Measurements from ENCODE around the gene SLC30A2.

The SLC30A2 gene

DNA sequence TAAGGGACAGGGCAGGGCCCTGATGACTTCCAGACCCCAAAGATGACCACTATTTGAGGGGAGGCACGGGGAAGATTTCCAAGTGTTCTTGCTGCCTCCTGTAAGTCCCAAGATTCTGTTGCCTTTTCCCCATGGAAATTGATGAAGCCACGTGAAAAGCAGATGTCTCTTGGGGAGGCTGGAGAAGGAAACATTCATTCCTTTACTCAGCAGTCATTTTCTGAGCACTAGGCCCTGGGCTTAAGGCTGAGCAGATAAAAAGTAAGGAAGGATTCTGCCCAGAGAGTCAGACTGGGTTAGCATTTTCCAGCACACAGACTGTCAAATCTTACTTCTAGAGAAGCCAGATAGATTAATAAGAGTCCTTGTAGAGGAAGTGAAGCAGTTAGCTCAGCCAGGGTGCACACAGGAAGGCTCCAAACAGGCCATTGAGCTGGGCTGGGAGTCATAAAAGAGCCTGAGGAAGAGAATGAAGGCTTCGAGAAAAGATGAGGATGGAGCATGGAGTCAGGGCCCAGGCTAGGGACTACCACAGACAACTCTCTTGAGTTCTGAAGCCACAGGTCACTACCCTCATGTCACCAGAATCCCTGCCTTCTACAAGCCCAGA, 14.2 kb downstream of the SLC30A2 start:
- ChIA-PET CTCF (no interaction called here), POLR2A (ENCODE audit: low non-redundant PET) (no interaction called here)

DNA sequence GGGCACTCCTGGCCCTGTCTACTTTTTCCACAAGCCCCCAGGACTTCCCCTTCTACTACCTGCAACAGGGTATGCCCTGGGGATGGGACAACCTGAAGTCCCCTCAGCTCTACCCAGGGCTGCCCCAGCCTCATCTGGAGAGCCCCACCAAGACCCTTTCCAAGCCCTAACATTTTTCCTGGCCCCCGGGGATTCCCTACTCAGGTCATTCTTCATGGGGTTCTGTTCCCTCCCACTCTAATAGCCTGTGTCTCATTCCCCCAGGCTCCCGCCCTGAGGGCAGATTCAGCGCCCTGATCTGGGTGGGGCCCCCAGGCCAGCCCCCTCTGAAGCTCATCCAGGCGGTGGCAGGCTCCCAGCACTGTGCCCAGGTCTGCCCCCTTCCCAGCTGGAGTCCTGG, 14.7 kb downstream of the SLC30A2 start:
- ChIA-PET CTCF (interaction anchor here (1.2 to 1.7 kb wide), 2 partner anchors 11 to 360 kb away, joined by 3 read pairs; no protein-coding TSS in a partner anchor), POLR2A (ENCODE audit: low non-redundant PET) (no interaction called here)
- TF ChIP-seq, protein P1, sequence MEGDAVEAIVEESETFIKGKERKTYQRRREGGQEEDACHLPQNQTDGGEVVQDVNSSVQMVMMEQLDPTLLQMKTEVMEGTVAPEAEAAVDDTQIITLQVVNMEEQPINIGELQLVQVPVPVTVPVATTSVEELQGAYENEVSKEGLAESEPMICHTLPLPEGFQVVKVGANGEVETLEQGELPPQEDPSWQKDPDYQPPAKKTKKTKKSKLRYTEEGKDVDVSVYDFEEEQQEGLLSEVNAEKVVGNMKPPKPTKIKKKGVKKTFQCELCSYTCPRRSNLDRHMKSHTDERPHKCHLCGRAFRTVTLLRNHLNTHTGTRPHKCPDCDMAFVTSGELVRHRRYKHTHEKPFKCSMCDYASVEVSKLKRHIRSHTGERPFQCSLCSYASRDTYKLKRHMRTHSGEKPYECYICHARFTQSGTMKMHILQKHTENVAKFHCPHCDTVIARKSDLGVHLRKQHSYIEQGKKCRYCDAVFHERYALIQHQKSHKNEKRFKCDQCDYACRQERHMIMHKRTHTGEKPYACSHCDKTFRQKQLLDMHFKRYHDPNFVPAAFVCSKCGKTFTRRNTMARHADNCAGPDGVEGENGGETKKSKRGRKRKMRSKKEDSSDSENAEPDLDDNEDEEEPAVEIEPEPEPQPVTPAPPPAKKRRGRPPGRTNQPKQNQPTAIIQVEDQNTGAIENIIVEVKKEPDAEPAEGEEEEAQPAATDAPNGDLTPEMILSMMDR (conservative IDR thresholded peaks at IDR 0.05; ENCODE audit: low read depth) = no peak
- no peak overlapping the region for H3K27ac ChIP-seq
- no peak for DNase-seq (ENCODE audit: low spot score)

More for the DNA sequence above, 14.2 kb downstream of the SLC30A2 start:
- no peak for DNase-seq (ENCODE audit: low spot score)
- TF ChIP-seq, protein P1 (conservative IDR thresholded peaks at IDR 0.05; ENCODE audit: low read depth) = no peak
- no peak overlapping the region for H3K27ac ChIP-seq

DNA sequence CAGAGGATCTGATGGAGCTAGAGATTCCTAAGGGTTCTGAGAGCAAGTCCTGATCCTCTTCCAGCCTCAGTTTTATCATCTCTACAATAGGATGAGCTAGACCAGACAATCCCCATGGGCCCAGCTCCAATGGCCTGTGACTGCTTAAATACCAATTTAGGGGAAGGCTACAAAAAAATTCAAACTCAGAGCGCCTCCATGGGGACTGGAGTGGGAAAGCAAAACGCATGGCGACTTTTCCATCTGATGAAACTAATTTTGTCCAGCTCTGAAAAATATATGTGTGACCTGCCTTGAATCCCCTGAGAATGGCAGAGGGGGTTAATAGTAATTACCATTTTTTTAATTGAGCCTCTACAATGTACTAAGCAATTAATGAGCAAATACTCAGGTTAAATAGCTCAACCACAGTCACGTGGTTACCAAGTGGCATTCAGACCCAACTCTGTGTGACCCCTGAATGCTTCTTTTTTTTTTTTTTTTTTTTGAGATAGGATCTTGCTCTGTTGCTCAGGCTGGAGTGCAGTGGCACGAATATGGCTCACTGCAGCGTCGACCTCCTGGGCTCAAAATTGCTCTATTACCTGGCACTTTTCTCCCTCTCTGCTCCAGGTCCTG, 15.9 kb downstream of the SLC30A2 start:
- no peak overlapping the region for H3K27ac ChIP-seq
- no peak for DNase-seq (ENCODE audit: low spot score)
- ChIA-PET CTCF (interaction anchor here (1.2 to 1.7 kb wide), 2 partner anchors 10 to 361 kb away, joined by 3 read pairs; no protein-coding TSS in a partner anchor), POLR2A (ENCODE audit: low non-redundant PET) (no interaction called here)
- TF ChIP-seq, protein P1 (conservative IDR thresholded peaks at IDR 0.05; ENCODE audit: low read depth) = no peak

DNA sequence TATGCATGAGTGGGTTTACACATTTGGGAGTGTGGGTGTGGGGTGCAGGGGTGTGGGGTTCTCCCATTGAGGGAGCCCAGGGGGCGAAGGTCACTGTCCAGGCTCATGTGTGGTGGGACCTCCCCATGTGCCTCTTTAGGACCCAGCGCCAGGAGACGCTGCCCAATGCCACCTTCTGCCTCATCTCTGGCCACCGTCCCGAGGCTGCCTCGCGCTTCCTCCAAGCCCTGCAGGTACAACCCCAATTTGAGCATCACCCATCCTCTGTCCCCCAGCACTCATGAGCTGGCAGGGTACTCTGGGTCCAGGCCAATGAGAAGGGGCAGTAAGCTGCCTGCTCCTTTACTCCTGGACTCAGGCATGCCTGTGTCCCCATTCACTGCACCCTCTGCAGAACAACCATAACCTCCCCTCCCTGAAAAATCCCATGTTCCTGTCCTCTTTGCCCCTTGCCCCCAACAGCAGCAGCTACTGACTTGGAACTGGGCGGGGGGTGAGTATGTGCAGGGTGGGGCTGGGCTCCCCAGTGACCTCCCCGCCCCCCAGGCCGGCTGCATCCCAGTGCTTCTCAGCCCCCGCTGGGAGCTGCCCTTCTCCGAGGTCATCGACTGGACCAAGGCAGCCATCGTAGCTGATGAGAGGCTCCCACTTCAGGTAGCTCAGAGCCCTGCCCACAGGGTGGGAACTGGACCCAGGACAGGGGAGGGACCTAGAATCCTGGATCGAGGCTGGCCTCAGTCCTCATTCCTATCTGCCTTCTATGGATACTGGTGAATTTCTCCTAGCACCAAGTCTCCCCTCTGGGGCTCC, 16.7 kb downstream of the SLC30A2 start:
- TF ChIP-seq, protein P1 (conservative IDR thresholded peaks at IDR 0.05; ENCODE audit: low read depth) = no peak
- H3K27ac ChIP-seq = no peak overlapping the region
- DNase-seq (ENCODE audit: low spot score) = no peak
- ChIA-PET CTCF (interaction anchor here (1.7 kb wide), 1 partner anchor 9 kb away, joined by 3 read pairs; no protein-coding TSS in a partner anchor), POLR2A (ENCODE audit: low non-redundant PET) (no interaction called here)

DNA sequence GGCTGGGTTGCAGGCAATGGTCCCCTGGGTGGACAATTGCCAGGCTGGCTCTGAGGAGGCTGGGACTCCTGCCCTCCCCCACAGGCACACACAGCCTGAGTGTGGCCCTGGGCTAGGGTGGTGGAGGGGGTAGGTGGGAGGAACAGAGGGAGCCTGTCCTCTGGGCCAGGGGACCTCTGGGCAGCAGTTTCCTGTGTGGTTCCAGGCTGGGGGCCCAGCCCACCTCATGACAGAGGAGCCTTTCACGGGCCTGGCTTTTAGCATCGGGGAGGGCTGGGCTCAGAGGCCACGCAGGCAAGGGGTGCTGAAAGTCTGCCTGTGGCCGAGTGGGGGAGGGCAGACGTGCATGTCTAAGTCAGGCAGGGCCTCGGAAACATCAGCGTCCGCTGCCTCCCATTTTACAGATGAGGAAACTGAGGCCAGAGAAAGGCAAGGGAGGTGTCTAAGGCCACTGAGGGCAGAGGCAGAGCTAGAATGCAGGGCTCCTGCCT, 17.4 kb downstream of the SLC30A2 start:
- ChIA-PET POLR2A (ENCODE audit: low non-redundant PET) (no interaction called here), CTCF (no interaction called here)
- TF ChIP-seq, protein P1 (conservative IDR thresholded peaks at IDR 0.05; ENCODE audit: low read depth) = no peak
- DNase-seq (ENCODE audit: low spot score) = no peak
- H3K27ac ChIP-seq = no peak overlapping the region

DNA sequence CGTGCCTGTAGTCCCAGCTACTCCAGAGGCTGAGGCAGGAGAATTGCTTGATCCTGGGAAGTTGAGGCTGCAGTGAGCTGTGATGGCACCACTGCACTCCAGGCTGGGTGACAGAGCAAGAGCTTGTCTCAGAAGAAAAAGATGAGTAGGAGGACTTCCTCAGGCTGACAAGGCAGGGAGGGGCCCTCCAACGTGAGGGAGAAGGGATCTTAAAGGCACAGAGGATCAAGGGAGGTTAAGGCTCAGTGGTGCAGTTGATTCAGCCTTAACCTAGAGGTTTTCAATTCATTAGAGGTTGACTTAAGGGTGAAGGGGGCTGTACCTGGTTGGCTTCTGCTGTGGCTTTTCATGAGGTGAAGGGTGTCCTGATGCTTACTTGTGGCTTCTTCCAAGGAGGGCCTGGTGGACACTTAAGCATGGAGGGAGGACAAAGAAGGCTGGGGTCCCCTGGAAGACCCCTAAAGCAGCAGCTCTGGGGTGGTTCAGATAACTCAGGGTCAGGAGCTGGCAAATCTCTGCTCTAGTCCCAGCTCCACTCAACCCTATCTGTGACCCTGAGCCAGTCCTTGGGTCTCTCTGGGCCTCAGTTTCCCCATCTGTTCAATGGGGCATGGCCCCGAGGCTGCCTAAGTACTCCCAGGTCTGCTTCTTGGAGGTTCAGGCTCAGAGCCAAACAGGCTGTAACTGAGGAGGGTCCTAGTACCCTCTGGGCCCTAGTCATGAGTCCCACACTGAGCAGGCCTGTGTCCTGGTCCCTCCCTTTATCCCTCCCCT, 18.0 kb downstream of the SLC30A2 start:
- CTCF ChIA-PET = interaction anchor here (1.1 kb wide), 1 partner anchor 10 kb away, joined by 4 read pairs; no protein-coding TSS in a partner anchor
- H3K27ac ChIP-seq = no peak overlapping the region
- POLR2A ChIA-PET (ENCODE audit: low non-redundant PET) = no interaction called here
- TF ChIP-seq, protein P1 (conservative IDR thresholded peaks at IDR 0.05; ENCODE audit: low read depth) = no peak
- no peak for DNase-seq (ENCODE audit: low spot score)

All from RWPE1 (cell line).